ENCODE results near the gene AFAP1.

GRCh38 chr4:7732263-7732662 is 207.4 kb downstream of the AFAP1 start:
- TF ChIP-seq, protein P1, sequence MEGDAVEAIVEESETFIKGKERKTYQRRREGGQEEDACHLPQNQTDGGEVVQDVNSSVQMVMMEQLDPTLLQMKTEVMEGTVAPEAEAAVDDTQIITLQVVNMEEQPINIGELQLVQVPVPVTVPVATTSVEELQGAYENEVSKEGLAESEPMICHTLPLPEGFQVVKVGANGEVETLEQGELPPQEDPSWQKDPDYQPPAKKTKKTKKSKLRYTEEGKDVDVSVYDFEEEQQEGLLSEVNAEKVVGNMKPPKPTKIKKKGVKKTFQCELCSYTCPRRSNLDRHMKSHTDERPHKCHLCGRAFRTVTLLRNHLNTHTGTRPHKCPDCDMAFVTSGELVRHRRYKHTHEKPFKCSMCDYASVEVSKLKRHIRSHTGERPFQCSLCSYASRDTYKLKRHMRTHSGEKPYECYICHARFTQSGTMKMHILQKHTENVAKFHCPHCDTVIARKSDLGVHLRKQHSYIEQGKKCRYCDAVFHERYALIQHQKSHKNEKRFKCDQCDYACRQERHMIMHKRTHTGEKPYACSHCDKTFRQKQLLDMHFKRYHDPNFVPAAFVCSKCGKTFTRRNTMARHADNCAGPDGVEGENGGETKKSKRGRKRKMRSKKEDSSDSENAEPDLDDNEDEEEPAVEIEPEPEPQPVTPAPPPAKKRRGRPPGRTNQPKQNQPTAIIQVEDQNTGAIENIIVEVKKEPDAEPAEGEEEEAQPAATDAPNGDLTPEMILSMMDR (conservative IDR thresholded peaks at IDR 0.05; ENCODE audit: low read depth, low read length): no peak
- TF ChIP-seq POLR2A (IDR thresholded peaks at IDR 0.05; ENCODE audit: low read depth, low read length): no peak
- TF ChIP-seq, protein P2, sequence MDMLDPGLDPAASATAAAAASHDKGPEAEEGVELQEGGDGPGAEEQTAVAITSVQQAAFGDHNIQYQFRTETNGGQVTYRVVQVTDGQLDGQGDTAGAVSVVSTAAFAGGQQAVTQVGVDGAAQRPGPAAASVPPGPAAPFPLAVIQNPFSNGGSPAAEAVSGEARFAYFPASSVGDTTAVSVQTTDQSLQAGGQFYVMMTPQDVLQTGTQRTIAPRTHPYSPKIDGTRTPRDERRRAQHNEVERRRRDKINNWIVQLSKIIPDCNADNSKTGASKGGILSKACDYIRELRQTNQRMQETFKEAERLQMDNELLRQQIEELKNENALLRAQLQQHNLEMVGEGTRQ (IDR thresholded peaks at IDR 0.05; ENCODE audit: low read depth, low read length): no peak
- no peak for TF ChIP-seq CEBPB (IDR thresholded peaks at IDR 0.05; ENCODE audit: low read depth, low read length)
- no peak for TF ChIP-seq RAD21 (IDR thresholded peaks at IDR 0.05; ENCODE audit: low read length)
- TF ChIP-seq RFX5 (IDR thresholded peaks at IDR 0.05; ENCODE audit: low read depth, low read length): no peak

Measured in IMR-90 (cell line).